Measurements from ENCODE around the gene EXOC3L4.

EXOC3L4 gene

DNA sequence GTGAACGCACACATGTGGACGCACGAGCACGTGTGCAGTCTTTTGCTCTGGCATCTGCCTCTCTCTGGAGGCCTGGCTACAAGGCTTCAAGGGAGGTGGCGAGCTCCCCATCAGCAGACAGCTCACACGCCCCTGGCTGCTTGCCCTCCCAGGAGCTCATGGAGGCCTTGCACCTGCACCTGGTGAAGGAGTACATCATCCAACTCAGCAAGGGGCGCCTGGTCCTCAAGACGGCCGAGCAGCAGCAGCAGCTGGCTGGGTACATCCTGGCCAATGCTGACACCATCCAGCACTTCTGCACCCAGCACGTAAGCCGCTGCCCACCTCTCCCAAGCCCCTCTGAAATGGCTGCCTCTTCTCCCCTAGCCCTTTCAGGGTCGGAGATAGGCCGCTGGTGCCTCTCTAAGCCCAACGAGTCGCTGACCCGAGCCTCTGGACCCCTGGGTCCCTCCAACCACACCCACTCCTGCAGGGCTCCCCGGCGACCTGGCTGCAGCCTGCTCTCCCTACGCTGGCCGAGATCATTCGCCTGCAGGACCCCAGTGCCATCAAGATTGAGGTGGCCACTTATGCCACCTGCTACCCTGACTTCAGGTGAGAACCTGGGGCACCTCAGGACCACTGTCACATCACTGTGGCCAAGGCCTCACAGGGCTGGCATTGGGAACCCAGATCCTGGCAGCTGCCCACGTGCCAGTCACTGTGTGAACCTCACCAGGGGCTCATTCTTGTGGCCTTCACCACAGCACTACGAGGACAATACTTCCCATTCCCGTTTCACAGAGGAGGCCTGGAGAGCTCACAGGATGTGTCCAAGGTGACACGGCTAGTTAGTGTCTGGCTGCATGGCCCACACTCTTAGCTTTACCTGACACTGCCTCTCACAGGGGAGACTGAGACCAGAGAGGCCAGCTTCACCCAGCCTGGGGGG, 39.0 kb downstream of the EXOC3L4 start:
- no peak for DNase-seq (ENCODE audit: low read depth)

DNA sequence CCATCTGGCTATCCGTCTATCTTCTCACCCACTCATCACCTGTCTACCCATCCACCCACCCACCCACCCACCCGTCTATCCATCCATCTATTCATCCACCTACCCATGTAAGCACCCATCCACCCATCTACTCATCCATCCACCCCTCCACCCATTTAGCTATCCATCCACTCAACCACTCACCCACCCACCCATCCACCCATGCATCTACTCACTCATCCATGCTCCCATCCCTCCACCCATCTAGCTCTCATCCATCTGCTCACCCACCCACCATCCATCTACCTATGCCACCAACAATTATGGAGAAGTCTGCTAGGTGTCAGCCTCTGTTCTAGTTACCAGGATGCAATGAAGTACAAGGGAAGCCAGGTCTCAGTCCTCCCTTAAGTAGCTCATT, 39.9 kb downstream of the EXOC3L4 start:
- DNase-seq (ENCODE audit: low read depth) = no peak

DNA sequence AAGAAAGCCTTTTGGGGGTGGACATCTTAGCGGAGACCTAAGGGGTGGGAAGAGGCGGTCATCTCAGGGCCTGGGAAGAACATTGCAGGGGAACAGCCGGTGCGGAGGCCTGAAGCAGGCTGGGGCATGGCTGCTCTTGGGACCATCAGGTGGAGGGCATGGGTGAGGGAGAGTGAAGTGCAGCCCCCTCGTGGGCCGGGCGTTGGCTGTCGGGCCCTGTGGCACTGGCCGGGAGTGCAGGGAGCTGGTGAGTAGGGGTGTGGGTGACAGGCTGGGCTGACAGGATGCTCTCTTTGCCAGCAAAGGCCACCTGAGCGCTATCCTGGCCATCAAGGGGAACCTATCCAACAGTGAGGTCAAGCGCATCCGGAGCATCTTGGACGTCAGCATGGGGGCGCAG, 40.4 kb downstream of the EXOC3L4 start:
- no peak for DNase-seq (ENCODE audit: low read depth)

DNA sequence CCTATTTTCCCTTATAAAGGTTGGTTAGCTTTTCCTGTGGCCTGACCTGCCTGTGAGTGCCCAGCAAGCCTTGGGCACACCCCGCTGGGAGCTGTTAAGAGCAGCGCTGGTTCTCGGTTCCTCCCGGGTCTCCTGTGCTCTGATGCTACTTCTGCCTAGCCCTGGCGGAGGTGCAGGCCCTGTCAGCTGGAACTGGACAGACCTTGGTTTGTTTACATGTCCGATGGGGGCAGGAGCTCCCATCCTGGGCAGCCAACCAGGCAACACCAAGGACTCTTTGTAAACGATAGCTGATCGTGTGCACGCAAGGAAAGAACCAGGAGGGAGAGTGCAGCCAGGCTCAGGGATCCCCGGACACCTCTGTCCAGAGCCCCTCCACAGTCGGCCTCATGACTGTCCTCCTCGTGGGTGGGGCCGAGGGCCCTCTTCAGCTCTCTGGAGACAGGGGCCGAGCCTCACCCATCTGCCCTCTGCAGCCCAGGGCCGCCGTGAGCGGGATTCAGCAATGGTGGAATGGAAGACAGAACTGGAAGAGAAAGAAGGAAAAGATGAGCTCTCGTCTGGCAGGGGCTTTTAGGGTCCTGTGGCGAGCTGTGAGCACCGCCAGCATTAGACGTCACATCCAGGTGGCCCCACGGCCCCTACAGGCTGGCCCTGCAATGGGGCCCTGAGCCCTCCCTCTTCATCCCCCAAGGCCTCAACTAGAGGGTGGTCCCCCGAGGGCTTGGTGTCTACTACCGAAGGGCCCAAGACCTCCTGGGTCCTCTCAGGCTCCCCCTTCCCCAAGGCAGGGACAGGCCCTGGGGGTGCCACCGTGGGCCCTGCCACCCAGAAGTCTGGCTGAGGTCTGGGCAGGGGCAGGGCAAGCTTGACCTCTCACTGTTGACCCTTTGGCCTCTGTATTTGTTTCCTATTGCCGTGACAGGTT, 41.1 kb downstream of the EXOC3L4 start:
- no peak for DNase-seq (ENCODE audit: low read depth)

DNA sequence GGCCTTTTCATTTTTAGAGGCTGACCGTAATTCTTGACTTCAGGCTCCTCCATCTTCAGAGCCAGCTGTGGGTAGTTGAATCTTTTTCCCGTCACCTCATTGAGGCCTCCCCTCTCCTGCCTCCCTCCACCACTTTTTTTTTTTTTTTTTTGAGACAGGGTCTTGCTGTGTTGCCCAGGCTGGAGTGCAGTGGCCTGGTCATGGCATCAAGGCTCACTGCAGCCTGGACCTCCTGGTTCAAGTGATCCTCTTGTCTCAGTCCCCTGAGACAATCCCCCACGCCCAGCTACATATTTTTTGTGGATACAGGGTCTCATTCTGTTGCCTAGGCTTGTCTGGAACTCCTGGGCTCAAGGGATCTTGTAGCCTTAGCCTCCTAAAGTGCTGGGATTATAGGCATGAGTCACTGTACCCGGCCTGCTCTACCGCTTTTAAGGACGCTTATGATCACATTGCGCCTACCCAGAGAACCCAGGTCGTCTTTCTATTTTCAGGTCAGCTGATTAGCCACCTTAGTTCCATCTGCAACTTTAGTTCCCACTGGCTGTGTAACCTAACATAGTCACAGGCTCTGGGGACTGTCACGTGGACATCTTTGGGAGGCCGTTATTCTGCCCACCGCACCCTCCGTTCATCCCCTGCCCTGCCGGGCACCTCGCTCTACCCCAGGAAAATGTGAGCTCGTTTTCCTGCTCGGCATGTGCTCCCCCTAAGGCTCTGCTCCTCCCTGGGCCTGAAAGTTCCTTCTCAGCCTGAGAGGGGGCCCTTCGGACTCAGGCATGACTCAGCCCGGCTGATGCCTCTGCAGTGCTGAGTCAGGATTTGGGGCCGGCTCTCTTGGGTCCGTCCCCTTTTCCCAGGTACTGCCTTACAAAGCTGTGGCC, 42.1 kb downstream of the EXOC3L4 start:
- DNase-seq (ENCODE audit: low read depth) = no peak

DNA sequence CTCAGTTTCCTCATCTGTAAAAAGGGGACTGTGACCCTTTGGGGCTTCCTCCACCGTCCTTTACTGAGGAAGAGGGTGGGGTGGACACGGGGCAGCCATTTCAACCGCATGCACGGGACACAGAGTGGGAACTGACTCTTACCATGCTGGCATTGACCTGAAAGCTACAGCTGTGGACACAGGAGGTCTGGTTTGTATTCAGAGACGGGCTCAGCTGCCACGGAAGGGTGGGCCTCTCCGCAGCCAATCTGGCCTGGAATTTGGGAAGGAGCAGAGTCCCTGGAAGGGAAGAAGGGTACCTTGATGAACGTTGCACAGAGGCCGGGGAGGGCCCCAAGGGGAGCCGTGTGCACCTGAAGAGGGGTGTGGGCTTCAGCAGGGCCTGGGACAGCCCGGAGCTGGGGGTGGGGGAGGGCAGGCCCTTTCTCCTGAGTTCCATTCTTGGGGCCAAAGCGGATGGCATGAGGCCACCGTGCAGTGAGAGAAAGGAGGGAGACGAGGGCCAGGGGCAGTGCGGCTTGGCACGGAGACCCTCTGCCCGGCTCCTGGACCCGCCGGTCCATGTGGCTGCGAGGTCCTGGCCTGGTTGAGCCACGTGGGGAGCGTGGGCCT, 43.3 kb downstream of the EXOC3L4 start:
- DNase-seq (ENCODE audit: low read depth) = no peak

DNA sequence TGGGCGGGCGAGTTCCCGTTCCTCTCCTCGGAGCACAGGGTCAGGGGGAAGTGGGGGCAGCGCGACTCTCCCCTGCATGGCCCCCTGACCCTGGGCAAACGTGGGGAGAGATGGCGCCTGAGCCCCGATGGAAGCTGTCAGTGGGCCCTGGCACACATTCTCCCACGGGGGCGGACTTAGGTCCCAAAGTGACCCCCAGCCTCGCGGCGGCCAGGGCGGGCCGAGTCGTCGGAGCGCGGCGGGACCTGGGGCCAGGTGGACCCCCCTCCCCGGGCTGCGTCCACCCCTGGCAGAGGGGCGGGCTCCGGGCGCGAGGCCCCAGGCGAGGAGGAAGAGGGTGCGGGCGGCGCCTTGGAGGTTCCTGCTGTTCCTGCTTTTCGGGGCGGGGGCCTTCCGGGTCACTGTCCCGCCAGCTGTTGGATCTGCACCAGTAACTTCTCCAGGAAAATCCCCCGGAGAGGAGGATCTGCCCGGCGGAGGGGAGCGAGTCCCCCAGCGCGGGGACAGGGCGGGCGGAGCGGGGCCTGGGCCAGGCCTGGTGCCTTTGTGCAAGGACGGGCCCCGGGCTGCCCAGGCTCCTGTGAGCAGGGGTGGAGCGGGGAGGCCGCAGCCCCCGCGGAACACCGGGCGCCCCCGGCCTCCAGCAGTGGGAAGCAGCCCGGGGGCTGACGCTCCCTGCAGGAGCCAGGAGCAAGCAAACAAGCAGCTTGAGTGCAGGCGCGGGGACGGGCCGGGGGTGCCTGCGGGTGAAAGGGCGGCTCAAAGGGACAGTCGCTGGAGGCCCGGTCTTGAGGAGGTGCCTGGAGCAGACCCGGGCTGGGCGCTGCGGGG, 44.0 kb downstream of the EXOC3L4 start:
- DNase-seq (ENCODE audit: low read depth) = no peak

DNA sequence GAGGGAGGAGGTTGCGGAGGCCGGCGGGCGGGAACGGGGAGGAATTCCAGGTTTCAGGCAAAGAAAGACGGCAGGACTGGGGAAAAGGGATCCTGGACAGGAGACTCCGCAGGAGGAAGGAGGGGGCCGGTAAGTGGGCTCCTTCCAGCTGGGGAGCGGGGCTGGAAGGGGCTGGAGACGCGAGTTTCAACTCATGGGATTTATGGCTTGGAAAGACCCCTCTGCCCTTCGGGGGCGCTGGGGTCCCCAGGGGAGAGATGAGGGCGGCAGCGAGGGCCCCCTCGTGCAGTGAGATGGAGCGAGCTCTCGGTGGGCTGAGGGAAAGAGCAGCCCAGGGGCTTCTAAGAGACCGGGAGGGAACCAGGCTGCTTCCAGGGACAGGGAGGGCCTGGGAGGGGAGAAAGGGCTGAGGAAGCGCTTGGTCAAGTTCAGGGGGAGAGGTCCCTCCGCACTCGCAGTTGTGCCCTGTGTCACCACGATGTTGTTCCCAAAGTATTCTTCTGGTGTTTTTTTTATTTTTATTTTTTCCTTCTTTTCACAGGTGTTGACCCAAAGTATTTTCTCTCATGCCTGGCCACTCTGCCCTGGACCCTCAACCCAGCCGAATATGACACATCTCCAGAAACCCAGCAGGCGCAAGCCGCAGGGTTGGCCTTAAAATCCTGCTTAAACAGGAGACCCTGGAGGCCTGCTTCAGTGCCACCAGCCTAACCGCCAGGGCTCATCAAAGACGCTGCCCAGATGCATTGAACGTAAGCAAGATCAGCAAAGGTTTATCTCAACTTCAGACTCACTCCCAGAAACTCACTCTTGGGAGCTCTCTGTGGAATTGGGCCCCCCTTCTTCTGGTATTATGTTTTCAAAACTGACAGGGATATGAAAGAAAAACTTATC, 44.9 kb downstream of the EXOC3L4 start:
- DNase-seq (ENCODE audit: low read depth) = no peak

DNA sequence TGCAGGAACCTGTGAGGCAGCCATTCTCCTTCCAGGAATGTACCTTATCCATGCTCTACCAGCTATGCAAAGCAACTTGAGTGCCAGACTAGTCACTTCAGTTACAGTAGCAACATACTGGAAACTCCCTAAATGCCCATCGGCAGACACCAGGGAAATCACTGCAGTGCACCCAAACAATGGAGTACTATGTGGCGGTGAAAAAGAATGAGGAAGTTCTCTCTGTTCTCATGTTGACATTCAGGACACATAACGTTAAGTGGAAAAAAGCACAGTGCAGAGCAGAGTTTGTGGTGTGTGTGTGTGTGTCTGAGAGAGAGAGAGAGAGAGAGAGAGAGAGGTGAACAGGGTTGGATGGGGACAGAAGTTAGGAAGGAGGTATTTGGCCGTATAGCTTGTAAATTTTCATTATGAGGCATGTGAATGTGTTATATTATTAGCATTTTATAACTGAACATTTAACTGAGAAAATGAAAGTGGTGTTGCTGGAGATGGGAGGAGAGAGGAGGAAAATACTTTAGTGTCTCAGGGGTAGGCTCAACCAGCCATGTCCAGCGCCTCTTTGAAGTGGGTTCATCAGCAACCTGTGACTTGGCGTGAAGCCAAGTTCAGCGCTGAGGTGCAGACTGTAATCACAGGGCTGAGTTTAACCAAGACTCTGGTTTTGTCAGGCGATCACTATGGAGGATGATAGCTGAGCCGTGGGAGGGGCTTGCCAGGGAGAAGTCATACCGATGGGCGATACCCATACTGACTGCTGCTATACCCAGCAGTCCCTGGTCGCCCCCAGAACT, 46.0 kb downstream of the EXOC3L4 start:
- no peak for DNase-seq (ENCODE audit: low read depth)

DNA sequence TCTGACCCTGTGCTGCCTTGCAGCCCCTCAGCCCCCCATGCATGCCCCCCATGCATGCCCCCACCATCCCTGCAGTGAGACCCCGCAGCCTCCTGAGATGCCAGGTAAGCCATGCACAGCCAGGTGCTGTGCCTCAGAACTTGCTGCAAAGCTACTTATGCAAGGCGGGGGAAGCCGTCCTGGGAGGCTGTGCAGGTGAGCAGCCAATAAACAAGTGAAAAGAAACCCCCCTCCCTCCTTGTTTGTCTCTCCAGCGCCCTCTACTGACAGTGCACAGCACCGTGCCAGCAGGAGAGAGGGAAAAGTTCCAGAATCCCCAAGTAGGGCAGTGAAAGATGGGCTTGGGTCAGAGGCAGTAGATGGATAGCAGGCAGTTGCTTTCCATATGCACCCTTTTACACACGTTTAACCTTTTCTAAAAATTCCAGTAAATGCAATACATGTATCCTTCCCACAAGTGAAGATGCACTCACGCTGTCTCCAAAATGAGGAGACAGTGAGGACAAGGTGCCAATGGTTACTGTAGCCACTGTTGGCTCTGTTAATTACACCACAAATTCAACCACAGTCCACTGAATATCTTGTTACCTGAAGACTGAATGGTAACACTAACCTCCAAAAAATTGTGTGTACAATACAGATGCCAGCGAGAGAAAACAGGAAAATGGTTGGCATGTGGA, 46.7 kb downstream of the EXOC3L4 start:
- no peak for DNase-seq (ENCODE audit: low read depth)

DNA sequence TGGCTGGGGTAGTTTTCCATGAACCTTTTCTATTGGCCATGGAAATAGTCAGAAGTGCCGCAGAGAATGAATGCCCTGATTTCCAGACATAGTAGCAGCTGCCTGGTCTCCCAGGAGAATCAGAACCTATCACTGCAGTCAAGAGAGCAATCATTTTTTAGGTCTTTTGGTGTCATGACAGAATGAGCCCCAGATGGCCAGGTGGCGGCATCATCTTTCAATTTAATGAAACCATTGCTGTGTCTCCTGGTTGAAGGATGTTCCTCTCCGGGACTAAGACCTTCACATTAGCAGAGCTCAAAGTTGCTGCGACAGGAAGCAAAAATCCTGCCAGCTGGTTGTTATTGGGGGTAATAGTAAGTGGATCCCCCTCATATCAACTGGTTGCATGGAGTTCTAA, 47.5 kb downstream of the EXOC3L4 start:
- DNase-seq (ENCODE audit: low read depth) = no peak

DNA sequence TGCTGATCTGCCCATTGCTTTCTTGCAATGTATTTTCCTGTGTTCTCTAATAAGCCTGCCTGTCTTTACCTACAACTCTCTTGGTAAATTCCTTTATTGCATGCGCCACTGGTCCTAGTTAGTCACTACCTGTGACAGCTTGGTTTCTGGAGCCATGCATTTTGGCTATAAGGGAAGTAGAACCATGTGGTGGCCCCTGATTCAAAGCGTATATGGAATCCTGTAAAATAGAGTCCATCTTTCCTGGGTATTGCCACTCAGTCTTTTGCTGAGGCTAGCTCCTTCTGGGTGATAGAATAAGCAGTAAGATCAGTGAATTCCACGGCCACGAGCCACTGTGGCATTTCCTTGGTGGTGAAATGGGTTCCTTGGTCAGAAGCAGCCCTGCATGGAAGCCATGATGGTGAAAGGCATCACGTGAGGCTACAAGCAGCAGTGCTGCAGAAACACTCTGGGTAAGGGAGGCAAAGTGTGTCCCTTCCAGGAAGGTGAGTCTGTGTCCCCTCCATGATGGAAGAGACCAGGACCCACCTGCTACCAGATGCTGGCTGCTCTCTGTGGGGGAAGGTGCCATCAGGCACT, 48.3 kb downstream of the EXOC3L4 start:
- DNase-seq (ENCODE audit: low read depth) = no peak

DNA sequence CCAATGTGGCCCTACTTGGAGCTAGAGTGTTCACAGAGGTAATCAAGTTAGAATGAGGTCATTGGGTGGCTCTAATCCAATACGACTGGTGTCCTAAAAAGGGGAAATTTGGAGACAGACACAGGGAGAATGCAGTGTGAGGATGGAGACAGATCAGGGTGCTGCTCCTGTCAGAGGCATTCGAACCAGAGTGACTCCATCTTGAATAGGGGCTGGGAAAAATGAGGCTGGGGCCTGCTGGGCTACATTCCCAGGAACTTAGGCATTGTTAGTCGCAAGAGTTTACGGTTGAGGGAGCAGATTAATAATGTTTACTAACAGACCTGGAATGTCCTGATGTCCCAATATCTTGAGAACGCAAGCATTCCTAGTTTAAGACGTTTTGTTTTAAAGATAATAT, 49.0 kb downstream of the EXOC3L4 start:
- DNase-seq (ENCODE audit: low read depth) = no peak

DNA sequence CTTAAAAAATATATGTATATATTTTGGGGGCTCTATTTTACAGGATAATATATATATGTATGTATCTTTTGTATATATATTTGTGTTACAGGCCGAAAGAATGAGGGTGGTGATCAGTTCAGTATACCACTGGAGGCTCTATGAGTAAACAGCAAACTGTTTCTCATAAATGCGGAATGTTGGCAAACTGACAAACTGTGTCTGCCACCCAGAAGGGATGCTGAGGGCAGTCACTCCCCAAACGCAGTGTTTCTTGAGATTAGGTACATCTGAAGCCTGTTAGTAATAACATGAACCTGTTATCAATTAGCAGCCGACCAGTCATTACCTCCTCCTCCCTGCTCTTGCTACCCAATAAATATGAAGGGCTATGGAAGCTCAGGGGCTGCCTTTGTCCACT, 49.6 kb downstream of the EXOC3L4 start:
- DNase-seq (ENCODE audit: low read depth) = no peak

DNA sequence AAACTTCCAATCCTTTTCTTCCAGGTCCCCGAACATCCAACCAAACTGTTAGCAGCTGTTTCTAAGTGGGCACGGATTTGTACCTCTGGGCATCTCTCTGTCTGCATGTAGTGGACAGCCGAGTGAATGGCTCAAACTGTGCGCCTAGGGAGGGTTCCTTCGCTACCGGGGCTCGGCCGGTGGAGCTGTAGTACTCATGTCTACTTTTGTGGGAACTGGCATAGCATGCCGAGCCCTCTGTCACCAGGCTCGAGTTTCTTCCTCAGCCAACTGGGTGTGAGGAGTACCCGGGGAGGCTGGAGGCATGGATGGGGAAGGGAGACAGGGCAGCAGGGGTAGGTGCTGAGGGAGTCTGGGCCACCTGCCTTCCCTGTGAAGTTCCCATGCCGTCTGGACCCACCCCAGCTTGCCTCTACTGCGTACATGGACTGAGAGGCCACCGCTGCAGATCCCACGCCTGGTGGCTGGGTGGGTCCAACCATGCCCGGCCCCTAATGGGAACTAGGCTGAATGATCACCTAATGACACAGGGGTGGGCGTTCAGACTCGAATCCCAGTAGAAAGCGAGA, 51.7 kb downstream of the EXOC3L4 start:
- DNase-seq (ENCODE audit: low read depth) = no peak

DNA sequence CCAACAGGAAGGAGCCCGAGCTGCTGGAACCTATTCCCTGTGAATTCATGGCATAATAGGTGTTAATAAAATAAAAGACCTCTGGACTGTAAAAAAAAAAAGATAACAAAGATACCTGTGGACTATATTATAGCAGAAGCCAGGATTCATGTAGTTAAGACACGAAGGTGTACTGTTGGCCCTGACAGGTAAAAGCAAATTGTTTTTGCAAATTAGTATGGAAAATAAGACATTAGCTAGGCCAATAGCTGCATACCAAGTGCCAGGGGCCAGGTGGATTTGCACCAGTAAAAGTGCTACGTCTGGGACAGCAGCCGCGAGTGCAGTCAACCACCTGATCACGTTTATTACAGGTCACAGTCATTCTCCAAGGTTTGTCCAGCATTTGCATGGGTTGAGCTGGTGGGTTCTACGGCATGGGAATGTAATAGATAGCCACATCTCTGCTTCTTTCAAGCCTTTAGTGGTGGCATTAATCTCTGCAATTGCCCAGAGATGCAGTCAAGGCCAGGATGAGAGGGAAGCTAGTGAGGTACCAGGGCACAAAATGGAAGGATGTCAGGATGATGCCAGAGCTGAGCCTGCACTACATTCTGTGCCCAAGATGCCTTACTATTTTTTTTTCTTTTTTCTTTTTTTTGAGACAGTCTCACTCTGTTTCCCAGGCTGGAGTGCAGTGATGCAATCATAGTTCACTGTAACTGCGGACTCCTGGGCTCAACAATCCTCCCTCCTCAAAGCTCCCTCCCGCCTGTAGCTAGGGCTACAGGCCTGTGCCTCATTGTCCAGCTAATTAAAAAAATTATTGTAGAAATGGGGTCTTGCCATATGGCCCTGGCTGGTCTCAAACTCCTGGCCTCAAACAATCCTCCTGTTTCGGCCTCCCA, 55.1 kb downstream of the EXOC3L4 start:
- DNase-seq (ENCODE audit: low read depth) = no peak

All from T follicular helper cell (primary cell).